SK-N-SH treated with all-trans-retinoic acid at 6 μM for 48 hours (cell line): Measurements from ENCODE around the gene CRIP3.

Experiments
- CSDC2 ChIP-seq: fragments of 250-450 bp; sonication (Bioruptor Pico); IDR thresholded peaks from 2 replicates; pipeline ENCODE4 v1.5.0; 2020; ENCODE audit warnings: mild to moderate bottlenecking, moderate library complexity
- PATZ1 ChIP-seq: fragments of 250-450 bp; sonication (Bioruptor Pico); IDR thresholded peaks from 2 replicates; pipeline ENCODE4 v1.8.0; 2020; ENCODE audit warnings: mild to moderate bottlenecking, moderate library complexity, borderline replicate concordance
- POU6F1 ChIP-seq: fragments of 250-450 bp; sonication (Bioruptor Pico); IDR thresholded peaks from 2 replicates; pipeline ENCODE4 v1.8.0; 2021; ENCODE audit warnings: low read depth, mild to moderate bottlenecking, moderate library complexity, borderline replicate concordance
- SNAI2 ChIP-seq: fragments of 250-450 bp; sonication (Bioruptor Pico); IDR thresholded peaks from 2 replicates; pipeline ENCODE4 v1.5.0; 2020; ENCODE audit warnings: mild to moderate bottlenecking, moderate library complexity
- ZC3H10 ChIP-seq: fragments of 250-450 bp; sonication (Bioruptor Pico); IDR thresholded peaks from 2 replicates; pipeline ENCODE4 v1.5.1; 2021; ENCODE audit warnings: mild to moderate bottlenecking, moderate library complexity
- ZFP30 ChIP-seq: fragments of 450-650 bp; formaldehyde crosslinking; IDR thresholded peaks from 2 replicates; pipeline ENCODE4 v1.5.0; 2022; ENCODE audit warnings: mild to moderate bottlenecking, moderate library complexity
- ZNF70 ChIP-seq: fragments of 450-650 bp; formaldehyde crosslinking; IDR thresholded peaks from 2 replicates; pipeline ENCODE4 v1.5.0; 2020; ENCODE audit warnings: mild to moderate bottlenecking, moderate library complexity

- TF ChIP-seq ZNF70: no peak
- no peak for TF ChIP-seq CSDC2 (CRISPR knock-in tag)
- TF ChIP-seq ZFP30: no peak
- no peak for TF ChIP-seq POU6F1 (CRISPR knock-in tag)
- no peak for TF ChIP-seq PATZ1 (CRISPR knock-in tag)
- TF ChIP-seq SNAI2: no peak
- TF ChIP-seq ZC3H10: no peak
Observed at GRCh38 chr6:43318011-43318410, 9.4 kb upstream of the CRIP3 start.
